Colonic mucosa (tissue), 4 donors: Measurements from ENCODE around the gene DISC1. TPM values are rescaled to one million over a fixed set of nuclear protein-coding genes. Genes with fewer than 3 reads are reported as not detected.

ENCODE experiments used
- DNase-seq: peaks from one replicate; pipeline ENCODE4 v3.0.0-alpha.2; 2020
- H3K27ac ChIP-seq: fragments of 200-600 bp; one replicate; pipeline ENCODE4 v1.8.0; 2021
- H3K27me3 ChIP-seq: fragments of 200-600 bp; one replicate; pipeline ENCODE4 v1.8.0; 2021
- H3K36me3 ChIP-seq: fragments of 200-600 bp; one replicate; pipeline ENCODE4 v1.8.0; 2021
- H3K4me1 ChIP-seq: fragments of 200-600 bp; one replicate; pipeline ENCODE4 v1.8.0; 2021; ENCODE audit warnings: mild to moderate bottlenecking
- H3K4me3 ChIP-seq: fragments of 200-600 bp; one replicate; pipeline ENCODE4 v1.8.0; 2021
- H3K9ac ChIP-seq, 2 donors: one replicate each; pipeline ENCODE4 v1.7.0; 2013; ENCODE audit warnings: control low read depth in 2 of 2, low read depth in 2 of 2, low read length in 2 of 2
- H3K9me3 ChIP-seq: fragments of 200-600 bp; one replicate; pipeline ENCODE4 v1.8.0; 2021
- CTCF ChIP-seq: fragments of 200-600 bp; IDR thresholded peaks from one replicate; pipeline ENCODE4 v1.8.0; 2022; ENCODE audit warnings: antibody characterized with exemption, mild to moderate bottlenecking
- intact Hi-C: fragments of 100-400 bp; cut with DNase I; formaldehyde crosslinking; loops from one replicate; pipeline ENCODE4 v1.14.1; 2022
- total RNA-seq, 2 donors: library from RNA; stranded (reverse); fragmentation: NEBNext Ultra II Directional in 1 of 2; extraction: Animal tissue kit (Norgen Biotek cat#: 25700) in 1 of 2; gene quantifications; one replicate each; pipeline ENCODE4 v1.2.1, GENCODE V29; 2021
- donor health status: healthy.
- donor health status: DM: no; HTN: no; CAD: no.
- donor health status: DM: no; HTN: no; CAD: no.

DISC1 gene
- total RNA-seq, 2 donors from 2014 or later: 3.4 to 5.3 TPM

GRCh38 chr1:231857609-231858135 is 231.1 kb downstream of the DISC1 start:
- Histone ChIP-seq H3K36me3 (no peaks in the 10 kb centered on the region), H3K27me3 (no peaks in the 10 kb centered on the region), H3K9ac (no peak overlapping the region), H3K4me1 (no peaks in the 10 kb centered on the region), H3K4me3 (no peak overlapping the region), H3K27ac (no peak overlapping the region), H3K9me3 (no peaks in the 10 kb centered on the region)
- intact Hi-C loops: no loop called here
- no peak for TF ChIP-seq CTCF
- no peak for DNase-seq

GRCh38 chr1:231860221-231861088 is 233.9 kb downstream of the DISC1 start:
- intact Hi-C loops: loop anchor here (10.0 kb wide), 3 partner anchors 574 to 1374 kb away; no protein-coding TSS in a partner anchor
- no peaks in the 10 kb centered on the region for H3K36me3 ChIP-seq
- H3K9ac ChIP-seq: no peak overlapping the region
- H3K27me3 ChIP-seq: no peaks in the 10 kb centered on the region
- H3K4me1 ChIP-seq: no peaks in the 10 kb centered on the region
- no peak overlapping the region for H3K4me3 ChIP-seq
- DNase-seq: no peak
- no peaks in the 10 kb centered on the region for H3K9me3 ChIP-seq
- TF ChIP-seq CTCF: no peak
- no peak overlapping the region for H3K27ac ChIP-seq

GRCh38 chr1:231861541-231862481 is 235.2 kb downstream of the DISC1 start:
- Histone ChIP-seq H3K4me1 (no peaks in the 10 kb centered on the region), H3K9me3 (no peaks in the 10 kb centered on the region), H3K4me3 (no peak overlapping the region), H3K27me3 (no peaks in the 10 kb centered on the region), H3K27ac (no peak overlapping the region), H3K36me3 (no peaks in the 10 kb centered on the region), H3K9ac (no peak overlapping the region)
- intact Hi-C loops: loop anchor here (10.0 kb wide), 3 partner anchors 573 to 1373 kb away; no protein-coding TSS in a partner anchor
- no peak for DNase-seq
- no peak for TF ChIP-seq CTCF

DNA sequence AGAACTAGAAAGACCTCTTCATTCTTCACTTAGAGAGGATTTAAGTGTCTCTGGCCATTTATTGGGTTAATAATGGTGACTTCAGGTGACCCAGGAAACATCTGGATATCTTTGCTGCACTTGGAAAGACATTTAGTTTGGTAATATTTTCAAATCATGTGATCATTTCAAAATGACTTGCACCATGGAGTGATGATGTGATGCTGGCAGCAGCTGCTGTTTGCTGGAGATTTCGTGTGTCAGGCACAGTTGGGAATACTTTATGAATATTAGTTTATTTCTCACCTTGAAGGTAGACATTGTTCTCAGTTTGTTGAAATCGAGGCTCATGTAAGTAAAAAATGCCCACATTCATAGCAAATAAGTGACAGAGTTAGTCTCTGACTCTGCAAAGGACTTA is 236.0 kb downstream of the DISC1 start:
- Histone ChIP-seq H3K4me1 (no peaks in the 10 kb centered on the region), H3K36me3 (no peaks in the 10 kb centered on the region), H3K27ac (no peak overlapping the region), H3K27me3 (no peaks in the 10 kb centered on the region), H3K4me3 (no peak overlapping the region), H3K9me3 (no peaks in the 10 kb centered on the region), H3K9ac (no peak overlapping the region)
- intact Hi-C loops: loop anchor here (10.0 kb wide), 3 partner anchors 572 to 1372 kb away; no protein-coding TSS in a partner anchor
- TF ChIP-seq CTCF: no peak
- DNase-seq: no peak

- TF ChIP-seq CTCF: no peak
- no peaks in the 10 kb centered on the region for H3K9me3 ChIP-seq
- intact Hi-C loops: loop anchor here (10.0 kb wide), 3 partner anchors 569 to 1369 kb away; no protein-coding TSS in a partner anchor
- DNase-seq: no peak
- H3K9ac ChIP-seq: no peak overlapping the region
- H3K4me1 ChIP-seq: no peaks in the 10 kb centered on the region
- H3K36me3 ChIP-seq: no peaks in the 10 kb centered on the region
- no peak overlapping the region for H3K4me3 ChIP-seq
- no peak overlapping the region for H3K27ac ChIP-seq
- no peaks in the 10 kb centered on the region for H3K27me3 ChIP-seq
Observed at GRCh38 chr1:231865331-231865730, 238.7 kb downstream of the DISC1 start.
